Epithelial cell of esophagus (primary cell): ENCODE data around the gene SFSWAP.

Source experiments
- DNase-seq: peaks from one replicate; pipeline ENCODE4 v3.0.0; 2010; ENCODE audit warnings: low read depth
- H3K4me3 ChIP-seq: 2 replicates; pipeline ENCODE4 v1.5.1; 2011; ENCODE audit warnings: mild to moderate bottlenecking, low read length, control low read depth
- CTCF ChIP-seq: IDR thresholded peaks from 2 replicates; pipeline ENCODE4 v1.5.1; 2011; ENCODE audit warnings: low read depth, mild to moderate bottlenecking, low read length, control low read depth, inconsistent platforms; ENCODE audit not compliant: insufficient read depth; ENCODE audit errors: missing control alignments

SFSWAP gene

GRCh38 chr12:131787143-131787660 lies 76.3 kb downstream of the SFSWAP start:
- DNase-seq = no peak
- no peak for TF ChIP-seq CTCF
- no peak overlapping the region for H3K4me3 ChIP-seq

DNA sequence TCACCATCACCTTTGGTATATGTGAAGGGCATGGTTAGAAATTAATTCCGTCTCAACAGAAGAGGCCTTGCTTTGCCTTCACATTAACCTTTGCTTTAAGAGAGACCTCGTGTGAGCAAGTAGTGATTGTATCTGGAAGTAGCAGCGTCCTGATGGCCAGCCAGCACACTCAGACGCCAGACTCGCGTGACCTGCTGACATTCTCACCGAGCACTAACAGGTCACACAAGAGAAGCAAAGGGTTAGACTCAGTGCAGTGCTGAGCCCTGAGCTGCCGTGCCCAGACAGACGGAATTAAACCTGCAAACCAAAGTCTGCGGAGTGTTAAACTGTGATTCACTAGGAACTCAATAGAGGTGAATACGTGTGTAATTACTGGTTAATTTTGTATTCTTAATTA lies 77.2 kb downstream of the SFSWAP start:
- DNase-seq = no peak
- H3K4me3 ChIP-seq = no peak overlapping the region
- no peak for TF ChIP-seq CTCF

- DNase-seq = no peak
- H3K4me3 ChIP-seq = no peak overlapping the region
- no peak for TF ChIP-seq CTCF
Observed at GRCh38 chr12:131789638-131790037, 78.7 kb downstream of the SFSWAP start.

GRCh38 chr12:131793243-131794022 lies 82.5 kb downstream of the SFSWAP start:
- H3K4me3 ChIP-seq = no peak overlapping the region
- no peak for TF ChIP-seq CTCF
- peak; percentile 39 for DNase-seq

DNA sequence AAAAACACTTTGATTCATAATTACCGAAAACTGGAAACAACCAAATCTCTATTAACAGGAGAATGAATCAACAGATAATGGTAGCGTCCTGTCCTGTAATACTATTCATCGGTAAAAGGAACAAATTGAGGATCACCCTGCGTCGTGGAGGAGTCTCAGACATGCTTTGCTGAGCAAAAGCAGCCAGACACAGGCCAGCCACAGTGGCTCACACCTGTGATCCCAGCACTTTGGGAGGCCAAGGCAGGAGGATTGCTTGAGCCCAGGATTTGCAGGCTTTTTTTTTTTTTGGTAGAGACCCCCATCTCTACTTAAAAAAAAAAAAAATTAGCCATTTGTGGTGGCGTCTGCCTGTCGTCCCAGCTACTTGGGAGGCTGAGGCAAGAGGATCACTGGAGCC lies 83.2 kb downstream of the SFSWAP start:
- DNase-seq = no peak
- H3K4me3 ChIP-seq = no peak overlapping the region
- TF ChIP-seq CTCF = no peak

GRCh38 chr12:131794573-131794972 lies 83.7 kb downstream of the SFSWAP start:
- no peak for TF ChIP-seq CTCF

DNA sequence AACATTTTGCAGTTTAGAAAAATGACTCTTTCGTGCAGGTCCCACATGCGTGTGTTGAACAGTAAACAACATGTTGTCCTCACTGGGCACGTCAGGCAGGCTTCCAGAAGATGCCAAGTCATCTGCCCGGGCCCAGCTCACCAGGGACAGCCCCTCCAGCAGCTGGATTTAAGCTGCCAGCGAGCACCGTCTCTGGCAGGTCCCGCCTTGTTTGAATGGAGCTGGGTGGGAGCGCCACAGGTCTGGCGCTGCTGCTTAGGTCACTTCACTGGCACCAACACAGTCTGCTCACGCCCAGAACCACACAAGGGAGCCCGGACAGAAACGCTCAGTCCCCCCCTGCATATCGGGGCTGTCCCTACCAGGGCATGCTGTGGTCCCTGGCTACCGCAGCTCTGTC lies 84.2 kb downstream of the SFSWAP start:
- peak; percentile 40 for DNase-seq
- no peak for TF ChIP-seq CTCF
- no peak overlapping the region for H3K4me3 ChIP-seq

More at GRCh38 chr12:131794573-131794972, 83.7 kb downstream of the SFSWAP start:
- DNase-seq = no peak
- no peak overlapping the region for H3K4me3 ChIP-seq
